HG02623 (cell line): ENCODE measurements around the gene KTI12.

ENCODE experiments used
- ATAC-seq: cut with Tn5 transposase; IDR thresholded peaks from one replicate; pipeline ENCODE4 v1.9.1; 2021; ENCODE audit warnings: moderate library complexity; ENCODE audit not compliant: unreplicated experiment

Gene KTI12

GRCh38 chr1:51989582-51990477, 43.8 kb downstream of the KTI12 start:
- no peak for ATAC-seq

DNA sequence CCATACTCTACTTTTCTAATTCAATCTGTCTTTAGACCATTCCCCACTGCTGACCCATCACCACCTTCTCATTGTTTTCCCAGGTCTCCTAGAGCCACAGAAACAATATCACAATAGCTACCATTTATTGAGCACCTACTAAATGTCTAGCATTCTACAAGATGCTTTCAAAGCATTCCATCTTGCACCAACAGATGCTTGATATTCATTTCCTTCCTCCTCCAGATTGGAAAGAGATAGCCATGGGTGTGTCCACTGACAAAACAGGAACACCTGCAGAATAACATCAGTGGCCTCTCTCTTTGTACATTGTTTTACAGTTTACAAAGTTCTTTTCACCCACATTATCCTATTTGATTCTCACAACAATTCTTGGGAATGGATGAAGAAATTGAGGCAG, 45.4 kb downstream of the KTI12 start:
- ATAC-seq = no peak

- ATAC-seq = no peak
Measured at GRCh38 chr1:51986718-51987117, 46.9 kb downstream of the KTI12 start.

DNA sequence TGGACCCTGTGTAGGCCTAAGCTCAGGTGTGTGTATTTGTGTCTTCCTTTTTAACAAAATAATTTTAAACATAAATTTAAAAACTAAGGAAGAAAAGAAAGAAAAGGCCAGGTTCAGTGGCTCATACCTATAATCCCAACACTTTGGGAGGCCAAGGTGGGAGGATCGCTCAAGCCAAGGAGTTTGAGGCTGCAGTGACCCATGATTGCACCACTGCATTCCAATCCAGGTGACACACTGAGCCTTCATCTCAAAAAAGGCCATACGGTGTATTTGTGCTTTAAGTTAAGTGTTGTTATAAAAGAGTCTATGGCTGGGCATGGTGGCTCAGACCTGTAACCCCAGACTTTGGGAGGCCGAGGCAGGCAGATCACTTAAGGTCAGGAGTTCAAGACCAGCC, 51.4 kb downstream of the KTI12 start:
- ATAC-seq = no peak
